Activated CD4-positive, alpha-beta T cell treated with anti-CD3 and anti-CD28 coated beads, Interleukin-10, Interleukin-2, amounts not matched to agents 100 ng/mL and 50 ng/mL, durations not matched to agents 16 hours and 8 hours (primary cell): ENCODE data around the gene EPS8.
"Not testable (repeated sequence)": the region's sequence is repeated elsewhere in the genome, so short reads cannot be mapped to it uniquely, and the experiment has no call there.

ENCODE experiments used
- DNase-seq: peaks from one replicate; pipeline ENCODE4 v3.0.0-alpha.2; 2020

The EPS8 gene

DNA sequence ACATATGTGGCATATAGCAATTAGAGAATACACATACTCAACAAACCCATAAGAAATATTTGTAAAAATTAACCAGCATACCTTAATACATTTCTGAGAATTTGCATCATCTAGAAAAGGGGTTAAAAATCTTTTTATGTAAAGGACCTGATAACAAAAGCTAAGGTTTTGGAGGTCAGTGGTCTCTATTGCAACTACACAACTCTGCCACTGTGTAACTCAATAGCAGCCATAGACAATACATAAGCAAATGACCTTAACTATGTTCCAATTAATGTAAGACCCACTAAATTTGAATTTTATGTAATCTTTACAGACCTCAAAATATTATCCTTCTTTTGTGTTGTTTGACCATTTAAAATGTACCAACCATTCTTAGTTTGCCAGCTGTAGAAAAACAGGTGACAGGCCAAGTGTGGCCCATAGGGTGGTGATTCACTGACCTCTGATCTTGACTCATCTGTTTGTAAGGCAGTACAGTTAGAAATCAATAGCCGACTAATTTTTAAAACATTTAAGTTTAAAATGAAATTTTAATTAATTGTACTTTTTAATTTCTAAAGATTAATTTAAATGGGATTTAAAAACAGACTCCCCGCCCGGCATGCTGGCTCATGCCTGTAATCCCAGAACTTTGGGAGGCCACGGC lies 7.4 kb upstream of the EPS8 start:
- DNase-seq = no peak

- no peak for DNase-seq
Observed at GRCh38 chr12:15794836-15795235, 5.6 kb upstream of the EPS8 start.

DNA sequence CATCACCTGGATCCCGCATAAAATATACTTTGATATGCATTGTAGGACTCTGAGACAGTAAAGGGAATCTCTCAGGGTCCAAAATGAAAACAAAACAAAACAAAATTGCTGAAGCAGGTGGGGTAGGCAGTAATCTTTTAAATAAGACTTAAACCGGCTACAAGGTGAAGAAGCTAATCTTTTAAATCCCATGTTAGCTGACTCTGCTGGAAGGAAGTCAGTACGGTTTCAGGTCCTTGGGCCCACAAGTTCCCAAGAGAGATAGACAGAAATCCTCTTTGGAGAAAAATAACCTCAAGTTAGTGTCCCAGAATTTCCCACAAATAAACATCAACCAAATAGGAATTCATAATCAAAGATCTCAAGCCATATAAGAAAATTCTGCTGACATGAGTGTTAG lies 5.0 kb upstream of the EPS8 start:
- DNase-seq = no peak

GRCh38 chr12:15788233-15789219 lies 662 bp downstream of the EPS8 start:
- peak; percentile 32 for DNase-seq

- DNase-seq = no peak
Observed at GRCh38 chr12:15787778-15788177, 1.4 kb downstream of the EPS8 start.

- DNase-seq = no peak
Observed at GRCh38 chr12:15786772-15787171, 2.4 kb downstream of the EPS8 start.

GRCh38 chr12:15783288-15783687 lies 5.9 kb downstream of the EPS8 start:
- DNase-seq = no peak

DNA sequence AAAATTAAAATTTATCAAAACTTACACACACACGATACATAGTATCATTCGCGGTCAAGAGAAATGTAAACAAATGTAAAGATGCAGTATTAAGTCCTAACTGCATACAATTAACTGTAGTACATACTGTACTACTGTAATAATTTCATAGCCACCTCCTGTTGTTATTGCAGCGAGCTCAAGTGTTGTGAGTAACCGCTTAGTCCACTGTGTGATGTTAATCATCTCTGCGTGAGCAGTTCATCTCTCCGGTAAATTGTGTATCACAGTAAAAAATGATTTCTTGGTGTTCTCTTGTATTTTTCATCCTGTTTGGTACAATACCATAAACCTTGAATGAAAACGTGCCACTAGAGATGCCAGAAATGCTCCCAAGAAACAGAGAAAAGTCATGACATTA lies 6.5 kb downstream of the EPS8 start:
- DNase-seq = no peak

- no peak for DNase-seq
Observed at GRCh38 chr12:15779925-15780324, 9.3 kb downstream of the EPS8 start.

DNA sequence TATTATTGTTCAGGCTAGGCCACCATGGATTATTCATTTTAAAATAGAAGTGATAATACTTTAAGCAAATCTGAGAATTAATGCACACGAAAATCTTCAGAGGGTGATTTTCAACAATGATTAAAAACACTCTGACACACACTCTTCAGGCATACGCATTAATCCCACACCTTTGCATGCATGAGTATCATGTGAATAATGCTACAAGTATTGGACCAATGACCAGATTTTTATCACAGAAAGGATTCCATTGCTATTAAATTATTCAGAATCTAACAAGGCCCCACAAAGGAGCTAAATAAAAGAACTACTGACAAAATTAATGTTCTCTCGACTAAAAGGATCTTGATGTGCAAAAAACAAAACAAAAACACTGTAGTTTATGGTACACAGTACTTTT lies 11.1 kb downstream of the EPS8 start:
- DNase-seq = no peak

DNA sequence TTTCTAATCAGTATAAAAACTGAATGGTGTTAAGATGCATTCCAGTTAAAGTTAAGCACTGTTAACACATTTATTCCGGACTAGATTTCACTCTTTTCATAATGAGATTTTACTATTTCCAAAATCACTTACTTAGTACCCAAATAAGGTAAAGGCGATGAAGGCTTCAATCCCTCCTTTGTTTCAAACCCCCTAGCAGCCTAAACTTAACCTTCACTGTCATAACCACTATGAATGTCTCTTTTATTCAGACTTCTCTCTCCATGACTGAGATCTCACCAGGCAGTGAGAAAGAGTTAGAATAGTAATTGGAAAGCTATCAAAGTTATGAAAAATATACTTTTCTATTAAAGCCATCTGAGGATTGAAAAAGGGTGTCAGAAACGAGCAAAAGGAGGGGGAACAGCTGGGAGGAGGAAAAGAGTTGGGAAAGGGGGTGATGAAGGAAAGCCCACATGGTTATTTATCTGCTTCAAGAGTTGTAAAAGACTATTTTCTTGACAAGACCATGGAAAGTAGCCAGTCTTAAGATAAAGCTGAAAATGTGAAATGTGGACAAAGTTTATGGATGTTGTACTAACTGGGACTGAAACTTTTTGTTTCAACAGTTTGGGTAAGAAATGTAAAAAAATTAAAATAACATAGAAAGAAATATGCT lies 11.7 kb downstream of the EPS8 start:
- DNase-seq = no peak

GRCh38 chr12:15776532-15776931 lies 12.7 kb downstream of the EPS8 start:
- DNase-seq = no peak

DNA sequence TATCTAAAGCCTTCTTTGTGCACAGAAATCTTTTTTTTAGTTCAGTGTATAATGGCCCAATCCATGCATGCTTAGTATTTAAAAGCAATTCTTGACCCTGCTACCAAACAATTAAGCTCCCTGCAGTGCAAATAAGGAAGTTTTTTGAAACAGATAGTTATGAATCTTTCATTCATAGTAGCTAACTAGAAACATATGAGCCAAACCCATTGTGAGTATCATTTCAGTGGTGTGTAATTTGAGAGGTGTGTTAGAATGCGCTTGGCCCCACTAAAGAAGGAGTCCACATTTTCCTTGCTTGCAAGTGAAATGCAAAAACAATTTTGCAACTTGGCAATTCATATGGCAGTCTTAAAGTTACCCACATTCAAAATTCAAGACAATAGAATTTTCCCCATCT lies 14.4 kb downstream of the EPS8 start:
- DNase-seq = no peak

DNA sequence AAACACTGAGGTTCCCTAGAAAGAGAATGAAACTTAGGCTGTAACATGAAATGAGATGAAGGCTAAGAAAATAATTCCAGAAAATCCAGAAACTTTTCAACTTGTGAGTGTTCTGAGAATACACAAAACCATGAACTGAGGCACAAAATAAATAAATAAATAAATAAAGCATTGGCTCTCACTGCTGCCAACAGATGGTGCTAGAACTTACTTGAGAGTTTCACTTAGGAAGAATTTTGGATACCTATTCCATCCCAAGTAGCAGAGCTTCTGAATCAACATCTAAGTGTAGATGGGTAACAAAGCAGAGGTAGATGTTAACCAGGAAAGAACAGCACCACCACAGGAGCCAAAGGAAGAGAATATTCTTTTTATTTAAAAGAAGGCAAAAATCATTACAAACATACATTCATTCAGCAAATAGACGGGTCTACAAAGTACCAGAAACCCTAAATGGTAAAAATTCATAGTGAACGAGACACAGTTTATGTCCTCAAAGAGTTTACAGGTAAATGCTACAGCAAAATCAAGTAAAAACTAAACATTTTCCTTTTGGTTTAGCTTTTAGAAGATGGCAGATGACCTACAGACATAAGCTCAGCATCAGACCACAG lies 16.7 kb downstream of the EPS8 start:
- DNase-seq = peak; percentile 8

- DNase-seq = no peak
Observed at GRCh38 chr12:15770581-15770980, 18.6 kb downstream of the EPS8 start.

DNA sequence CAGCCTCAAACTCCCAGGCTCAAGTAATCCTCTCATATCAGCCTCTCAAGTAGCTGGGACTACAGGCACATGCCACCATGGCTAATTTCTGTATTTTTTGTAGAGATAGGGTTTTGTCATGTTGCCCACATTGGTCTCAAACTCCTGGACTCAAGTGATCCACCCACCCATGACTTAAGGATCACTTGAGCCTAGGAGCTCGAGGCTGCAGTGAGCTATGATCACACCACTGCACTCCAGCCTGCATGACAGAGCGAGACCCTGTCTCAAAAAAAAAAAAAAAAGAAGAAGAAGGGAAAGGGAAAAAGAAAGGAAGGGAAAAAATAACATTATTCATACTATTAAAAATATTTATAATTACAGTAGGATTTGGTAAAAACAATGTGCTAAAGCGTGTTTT lies 19.2 kb downstream of the EPS8 start:
- no peak for DNase-seq

- DNase-seq = no peak
Observed at GRCh38 chr12:15769586-15769985, 19.6 kb downstream of the EPS8 start.

DNA sequence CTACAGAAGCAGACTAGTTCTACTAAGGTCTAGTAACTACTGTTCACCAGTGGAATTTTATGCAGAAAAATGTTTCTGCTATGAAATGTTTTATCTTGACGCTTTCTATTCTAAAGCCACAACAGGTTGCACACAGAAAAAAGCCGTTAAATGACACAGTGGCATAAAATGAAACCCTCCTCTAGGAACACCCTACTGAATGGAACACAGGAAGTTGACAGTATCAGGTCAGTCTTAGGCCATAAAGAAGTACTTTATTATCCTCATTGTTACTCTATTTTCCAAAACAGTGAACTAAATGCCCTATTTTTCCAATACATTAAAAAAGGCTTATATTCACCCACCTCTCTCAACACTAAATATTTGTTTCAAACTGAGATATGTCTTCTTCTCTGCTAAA lies 21.9 kb downstream of the EPS8 start:
- DNase-seq = no peak

DNA sequence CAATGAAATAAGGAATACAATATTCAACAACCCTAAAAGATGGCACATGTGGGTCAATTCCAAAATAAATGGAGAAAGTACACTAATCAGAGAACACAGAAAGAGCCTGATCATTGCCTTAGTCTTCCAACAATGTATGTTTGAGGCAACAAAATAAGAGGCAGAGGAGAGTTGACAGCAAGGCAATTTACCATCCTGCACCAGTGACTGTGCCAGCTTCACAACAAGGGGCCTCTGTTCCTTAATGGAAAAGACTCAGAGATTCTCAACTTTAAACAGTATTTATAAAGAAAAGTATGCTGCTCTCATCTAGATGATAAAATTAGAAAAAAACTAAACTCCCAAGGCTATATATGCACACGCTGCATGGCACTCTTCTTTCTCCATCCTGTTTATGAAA lies 25.9 kb downstream of the EPS8 start:
- DNase-seq = no peak

DNA sequence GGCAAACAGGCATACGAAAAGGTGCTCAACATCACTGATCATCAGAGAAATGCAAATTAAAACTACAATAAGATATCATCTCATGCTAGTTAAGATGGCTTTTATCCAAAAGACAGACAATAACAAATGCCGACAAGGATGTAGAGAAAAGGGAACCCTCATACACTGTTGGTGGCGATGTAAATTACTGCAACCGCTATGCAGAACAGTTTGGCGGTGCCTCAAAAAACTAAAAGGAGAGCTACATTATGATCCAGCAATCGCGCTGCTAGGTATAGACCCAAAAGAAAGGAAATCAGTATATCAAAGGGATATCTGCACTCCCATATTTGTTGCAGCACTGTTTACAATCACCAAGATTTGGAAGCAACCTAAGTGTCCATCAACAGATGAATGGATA lies 27.0 kb downstream of the EPS8 start:
- not testable (repeated sequence) for DNase-seq

DNA sequence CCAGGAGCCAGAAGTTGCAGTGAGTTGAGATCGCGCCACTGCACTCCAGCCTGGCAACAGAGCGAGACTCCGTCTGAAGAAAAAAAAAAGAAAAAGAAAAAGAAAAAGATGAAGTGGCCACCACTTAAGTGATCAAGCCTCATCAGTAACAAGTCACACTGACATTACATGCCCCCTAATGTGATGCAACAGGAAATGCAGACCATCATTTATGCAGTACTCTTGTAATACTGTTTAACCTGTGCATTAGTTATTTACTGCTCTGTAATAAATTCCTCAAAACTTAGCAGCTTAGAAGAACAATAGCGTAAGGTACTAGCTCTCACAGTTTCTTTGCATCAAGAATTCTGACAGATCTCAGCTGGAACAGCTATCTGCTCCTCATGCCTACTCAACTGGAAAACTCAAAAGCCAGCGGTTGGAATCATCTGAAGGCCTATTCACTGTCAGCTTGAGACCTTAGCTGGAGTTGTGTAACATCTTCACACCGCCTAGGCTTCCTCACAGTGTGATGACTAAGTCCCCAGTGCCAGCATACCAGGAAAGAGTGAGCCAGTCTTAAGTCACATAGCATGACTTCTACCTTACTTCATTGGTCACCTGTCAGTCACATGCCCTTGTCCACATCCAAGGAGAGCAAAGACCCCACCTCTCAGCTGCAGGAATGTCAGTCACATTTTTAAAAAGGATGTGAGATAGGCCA lies 31.5 kb downstream of the EPS8 start:
- peak; percentile 14 for DNase-seq

DNA sequence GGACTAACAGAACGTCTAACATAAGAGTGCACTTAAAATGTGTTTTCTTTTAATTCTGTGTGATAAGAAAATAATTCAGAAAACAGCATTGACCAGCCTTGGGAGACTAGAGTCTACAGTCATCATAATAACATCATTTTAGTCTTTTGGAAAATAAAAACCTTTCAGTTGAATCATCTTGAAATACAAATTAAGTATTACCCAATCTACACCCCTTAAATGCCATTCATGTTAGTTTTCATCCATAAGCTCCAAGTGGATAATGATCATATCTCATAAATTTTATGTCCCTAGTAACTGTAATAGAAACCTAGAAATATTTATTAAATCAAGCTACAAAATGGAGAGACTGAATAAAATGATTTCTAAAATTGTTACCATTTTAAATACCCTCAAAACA lies 32.4 kb downstream of the EPS8 start:
- no peak for DNase-seq

- DNase-seq = no peak
Observed at GRCh38 chr12:15754233-15754632, 35.0 kb downstream of the EPS8 start.
